ENCODE results near the gene MAP4K5.
"Not testable (repeated sequence)": the region's sequence is repeated elsewhere in the genome, so short reads cannot be mapped to it uniquely, and the experiment has no call there.

Gene MAP4K5

DNA sequence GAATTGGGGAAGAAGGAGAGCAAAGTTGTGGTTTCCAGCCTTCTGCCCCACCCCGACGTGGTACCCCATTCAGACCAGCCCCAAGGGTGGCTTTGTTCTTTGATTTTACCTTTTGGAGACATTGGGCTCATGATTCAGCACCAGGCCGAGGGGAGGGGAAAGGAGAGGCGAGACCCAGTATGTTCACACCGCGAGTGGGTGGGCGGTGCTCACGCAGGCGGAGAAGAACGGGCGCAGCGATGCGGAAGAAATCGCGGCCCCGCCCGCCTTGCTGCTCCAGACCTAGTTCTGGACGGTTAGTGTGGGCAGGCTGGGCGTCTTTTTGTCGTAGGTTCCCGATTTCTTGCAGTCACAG, 28.5 kb upstream of the MAP4K5 start:
- no peak for DNase-seq (ENCODE audit: low spot score)
- TF ChIP-seq, protein P1, sequence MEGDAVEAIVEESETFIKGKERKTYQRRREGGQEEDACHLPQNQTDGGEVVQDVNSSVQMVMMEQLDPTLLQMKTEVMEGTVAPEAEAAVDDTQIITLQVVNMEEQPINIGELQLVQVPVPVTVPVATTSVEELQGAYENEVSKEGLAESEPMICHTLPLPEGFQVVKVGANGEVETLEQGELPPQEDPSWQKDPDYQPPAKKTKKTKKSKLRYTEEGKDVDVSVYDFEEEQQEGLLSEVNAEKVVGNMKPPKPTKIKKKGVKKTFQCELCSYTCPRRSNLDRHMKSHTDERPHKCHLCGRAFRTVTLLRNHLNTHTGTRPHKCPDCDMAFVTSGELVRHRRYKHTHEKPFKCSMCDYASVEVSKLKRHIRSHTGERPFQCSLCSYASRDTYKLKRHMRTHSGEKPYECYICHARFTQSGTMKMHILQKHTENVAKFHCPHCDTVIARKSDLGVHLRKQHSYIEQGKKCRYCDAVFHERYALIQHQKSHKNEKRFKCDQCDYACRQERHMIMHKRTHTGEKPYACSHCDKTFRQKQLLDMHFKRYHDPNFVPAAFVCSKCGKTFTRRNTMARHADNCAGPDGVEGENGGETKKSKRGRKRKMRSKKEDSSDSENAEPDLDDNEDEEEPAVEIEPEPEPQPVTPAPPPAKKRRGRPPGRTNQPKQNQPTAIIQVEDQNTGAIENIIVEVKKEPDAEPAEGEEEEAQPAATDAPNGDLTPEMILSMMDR (IDR thresholded peaks at IDR 0.05; ENCODE audit: extremely low read depth, missing control alignments), result no peak

DNA sequence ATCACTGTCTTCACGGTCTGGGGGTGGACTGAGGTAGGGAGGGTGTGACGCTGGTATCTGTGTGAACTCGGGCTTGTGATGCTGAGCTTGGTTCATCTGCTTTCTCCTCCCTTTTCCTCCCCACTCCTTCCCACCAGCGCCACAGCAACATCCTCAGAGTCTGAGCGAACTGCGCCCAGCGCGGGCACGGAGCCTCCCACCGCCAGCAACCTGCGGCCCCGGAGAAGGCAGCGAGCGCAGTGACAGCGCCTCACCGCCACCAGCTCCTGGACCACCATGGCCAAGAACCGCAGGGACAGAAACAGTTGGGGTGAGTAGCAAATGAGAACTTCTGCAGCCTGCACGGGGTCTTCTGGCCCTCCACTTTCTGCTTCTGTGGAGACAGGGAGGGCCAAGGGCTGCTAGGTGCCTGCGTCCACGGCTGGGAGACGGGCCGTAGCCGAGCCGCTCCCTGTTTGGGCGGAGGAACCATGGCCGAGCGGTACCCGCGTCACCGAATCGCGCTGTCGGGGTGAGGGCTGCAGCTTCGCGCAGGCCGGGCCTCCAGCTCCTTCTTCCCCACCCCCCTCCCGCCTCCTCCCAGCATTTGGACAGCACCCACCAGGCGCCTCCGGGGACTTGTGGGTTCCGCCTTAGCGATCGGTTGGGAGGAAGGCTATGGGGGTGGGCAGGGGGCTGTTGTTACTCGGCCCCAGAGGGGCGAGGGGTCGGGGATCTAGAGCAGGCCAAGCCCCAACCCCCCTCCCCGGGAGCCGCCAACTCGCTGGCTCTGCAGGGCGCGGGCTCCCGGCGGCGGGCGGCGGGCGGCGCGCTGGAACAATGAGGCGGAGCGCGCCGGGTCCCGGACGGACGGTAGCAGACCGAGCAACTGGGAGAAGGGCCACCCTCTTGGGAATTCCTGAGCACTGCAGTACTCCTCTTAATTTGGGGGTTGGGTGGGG, 27.9 kb upstream of the MAP4K5 start, which contains the start of gene ATL1:
TSS of gene ATL1 (plus strand) at position 156 of the 941 bp plus-strand sequence. CDS start at position 277, 121 bp downstream.
- DNase-seq (ENCODE audit: low spot score), result peak; percentile 69
- TF ChIP-seq, protein P1 (IDR thresholded peaks at IDR 0.05; ENCODE audit: extremely low read depth, missing control alignments), result no peak

DNA sequence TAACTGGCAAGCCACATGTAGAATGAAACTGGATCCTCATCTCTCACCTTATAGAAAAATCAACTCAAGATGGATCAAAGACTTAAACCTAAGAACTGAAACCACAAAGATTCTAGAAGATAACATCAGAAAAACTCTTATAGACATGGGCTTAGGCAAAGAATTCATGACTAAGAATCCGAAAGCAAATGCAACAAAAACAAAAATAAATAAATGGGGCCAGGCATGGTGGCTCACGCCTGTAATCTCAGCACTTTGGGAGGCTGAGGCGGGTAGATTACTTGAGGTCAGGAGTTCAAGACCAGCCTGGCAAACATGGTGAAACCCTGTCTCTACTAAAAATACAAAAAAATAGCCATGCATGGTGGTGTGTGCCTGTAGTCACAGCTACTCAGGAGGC, 20.4 kb upstream of the MAP4K5 start:
- not testable (repeated sequence) for DNase-seq (ENCODE audit: low spot score)

DNA sequence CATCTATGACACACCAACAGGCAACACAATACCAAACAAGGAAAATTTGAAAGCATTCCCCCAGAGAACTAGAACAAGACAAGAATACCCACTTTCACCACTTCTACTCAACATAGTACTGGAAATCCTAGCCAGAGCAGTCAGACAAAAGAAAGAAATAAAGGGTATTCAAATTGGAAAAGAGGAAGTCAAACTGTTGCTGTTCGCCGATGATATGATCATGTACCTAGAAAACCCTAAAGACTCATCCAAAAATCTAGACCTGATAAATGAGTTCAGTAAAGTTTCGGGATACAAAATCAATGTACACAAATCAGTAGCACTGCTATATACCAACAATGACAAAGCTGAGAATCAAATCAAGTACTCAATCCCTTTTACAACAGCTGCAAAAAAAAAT, 19.5 kb upstream of the MAP4K5 start:
- TF ChIP-seq, protein P1 (IDR thresholded peaks at IDR 0.05; ENCODE audit: extremely low read depth, missing control alignments), result no peak

DNA sequence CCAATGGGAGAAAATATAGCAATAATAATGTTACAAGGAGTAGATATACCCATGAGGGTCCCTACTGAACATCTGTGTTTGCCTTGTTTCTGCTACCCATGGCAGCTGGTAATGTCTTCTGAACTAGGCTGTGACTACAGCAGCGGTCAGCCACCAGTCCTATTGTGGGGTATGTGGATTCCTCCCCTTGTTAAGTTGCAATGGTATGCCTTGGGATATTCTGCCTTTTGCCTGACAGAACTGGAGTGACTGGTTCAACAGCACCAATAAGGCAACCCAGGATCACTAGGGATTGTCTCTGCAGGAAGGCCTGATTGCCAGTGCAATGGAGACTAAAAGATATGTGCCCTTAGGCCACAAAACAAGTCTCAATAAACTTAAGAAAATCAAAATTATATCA, 17.9 kb upstream of the MAP4K5 start:
- no peak for DNase-seq (ENCODE audit: low spot score)
- TF ChIP-seq, protein P1 (IDR thresholded peaks at IDR 0.05; ENCODE audit: extremely low read depth, missing control alignments), result no peak

More for the DNA sequence above, 19.5 kb upstream of the MAP4K5 start:
- no peak for DNase-seq (ENCODE audit: low spot score)

DNA sequence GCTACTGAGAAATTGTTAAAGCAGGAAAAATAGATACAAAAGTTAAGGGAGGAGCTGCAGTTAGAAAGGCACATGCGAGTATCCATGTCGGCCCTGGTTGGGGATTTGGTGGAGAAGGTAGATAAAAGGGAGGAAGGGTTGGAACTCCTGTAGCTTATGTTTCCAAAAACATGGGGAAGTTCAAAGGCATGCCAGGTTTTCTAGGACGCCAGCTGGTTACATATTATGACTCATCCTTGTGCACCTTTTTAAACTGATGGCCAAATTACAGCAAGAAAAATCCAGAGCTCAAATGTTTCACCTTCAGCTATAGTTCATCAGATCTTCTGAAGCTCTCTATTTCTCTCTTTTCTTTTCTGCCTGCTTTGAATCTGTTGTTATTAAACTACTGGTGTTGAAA, 13.2 kb upstream of the MAP4K5 start:
- TF ChIP-seq, protein P1 (IDR thresholded peaks at IDR 0.05; ENCODE audit: extremely low read depth, missing control alignments), result no peak
- DNase-seq (ENCODE audit: low spot score), result no peak

DNA sequence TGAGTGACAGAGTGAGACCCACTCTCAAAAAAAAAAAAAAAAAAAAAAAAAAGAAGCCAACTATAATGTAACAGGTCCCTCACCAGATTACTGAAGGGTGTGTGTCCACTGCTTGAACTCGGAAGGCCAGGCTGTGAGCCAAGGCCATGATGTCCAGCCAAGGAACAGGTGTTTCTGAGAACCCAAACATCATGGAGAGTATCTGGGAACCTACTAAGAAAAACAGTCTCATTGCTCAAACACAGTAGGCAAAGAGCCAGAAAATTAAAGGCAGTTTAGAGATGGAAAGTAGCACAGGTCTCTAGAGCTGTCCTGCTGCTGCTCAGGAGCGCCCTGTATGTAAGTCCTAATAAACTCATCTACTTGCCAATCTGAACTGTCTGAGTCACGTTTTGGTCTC, 12.5 kb upstream of the MAP4K5 start:
- TF ChIP-seq, protein P1 (IDR thresholded peaks at IDR 0.05; ENCODE audit: extremely low read depth, missing control alignments), result no peak
- DNase-seq (ENCODE audit: low spot score), result no peak

All from GM20000 (cell line).